ENCODE measurements around the gene ARHGEF18.
"Not testable (repeated sequence)": the region's sequence is repeated elsewhere in the genome, so short reads cannot be mapped to it uniquely, and the experiment has no call there.

The ARHGEF18 gene

GRCh38 chr19:7349231-7349591 lies 474 bp downstream of the ARHGEF18 start:
- DNase-seq = no peak

- DNase-seq = no peak
These were observed 1.4 kb downstream of the ARHGEF18 start for GRCh38 chr19:7349961-7350711.

- DNase-seq = no peak
These were observed 3.1 kb downstream of the ARHGEF18 start for GRCh38 chr19:7351861-7352260.

DNA sequence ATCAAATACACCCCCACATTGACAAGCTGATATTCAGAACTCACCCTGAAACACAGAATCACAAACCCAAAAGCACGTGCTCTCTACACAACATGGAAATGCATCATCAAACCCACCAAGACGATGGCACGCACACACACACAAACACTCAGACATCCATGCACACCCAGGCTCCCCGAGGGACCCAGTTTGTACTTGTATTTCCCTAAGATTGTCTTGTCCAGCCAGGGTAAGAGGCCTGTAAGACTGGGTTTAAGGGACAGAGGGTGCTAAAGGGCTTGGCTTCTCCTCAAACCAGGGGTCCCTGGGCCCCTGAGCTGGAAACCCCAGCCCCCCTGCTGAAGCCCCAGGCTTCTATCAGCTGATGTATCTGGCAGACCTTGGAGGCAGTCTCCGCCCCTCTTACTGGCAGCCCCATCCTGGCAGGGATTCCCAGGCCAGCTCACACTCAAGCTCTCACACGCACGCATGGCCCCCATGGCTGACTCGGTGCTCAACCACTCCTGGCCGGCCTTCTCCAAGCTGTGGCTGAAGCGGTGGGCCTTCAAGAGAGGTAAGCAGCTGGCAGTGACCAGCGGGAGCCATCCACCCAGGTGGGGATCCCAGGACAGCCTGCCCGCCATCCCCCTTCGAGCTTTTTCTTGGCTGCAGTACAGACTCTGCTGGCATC lies 6.5 kb downstream of the ARHGEF18 start:
- no peak for DNase-seq

GRCh38 chr19:7355871-7356270 lies 7.1 kb downstream of the ARHGEF18 start:
- DNase-seq = no peak

DNA sequence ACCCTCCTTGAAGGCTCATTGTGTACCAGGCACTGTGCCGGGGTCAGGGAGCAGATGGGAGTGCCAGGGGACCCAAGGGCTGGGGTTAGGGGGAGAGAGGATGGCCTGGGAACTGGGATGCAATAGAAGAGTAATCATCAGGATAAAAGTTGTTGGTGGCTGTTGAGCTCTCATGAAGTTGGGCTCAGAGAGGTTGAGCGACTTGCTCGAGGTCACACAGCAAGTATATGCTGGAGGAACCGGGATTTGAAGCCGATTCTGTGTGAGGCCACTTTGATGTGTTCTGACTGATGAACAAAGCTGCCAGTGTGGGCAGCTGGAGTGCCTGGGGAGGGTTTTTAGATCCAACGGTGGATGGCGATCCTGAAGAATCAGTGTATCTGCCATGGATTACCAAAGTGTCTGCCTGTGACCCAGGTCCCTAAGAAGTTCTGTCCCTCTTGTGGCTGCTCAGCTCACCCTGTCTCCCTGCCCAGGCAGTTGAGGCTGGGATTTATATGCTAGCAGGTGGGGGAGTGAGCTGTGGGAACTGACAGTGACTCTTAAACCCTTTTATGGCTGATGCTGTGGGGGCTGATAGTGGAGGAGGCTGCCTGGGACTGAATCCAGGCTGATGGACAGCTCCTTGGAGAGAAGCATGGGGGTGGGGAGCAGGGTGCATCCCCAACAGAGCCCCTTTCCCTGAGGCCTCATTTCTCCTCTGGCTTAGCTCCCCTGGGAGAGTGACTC lies 8.3 kb downstream of the ARHGEF18 start:
- no peak for DNase-seq

DNA sequence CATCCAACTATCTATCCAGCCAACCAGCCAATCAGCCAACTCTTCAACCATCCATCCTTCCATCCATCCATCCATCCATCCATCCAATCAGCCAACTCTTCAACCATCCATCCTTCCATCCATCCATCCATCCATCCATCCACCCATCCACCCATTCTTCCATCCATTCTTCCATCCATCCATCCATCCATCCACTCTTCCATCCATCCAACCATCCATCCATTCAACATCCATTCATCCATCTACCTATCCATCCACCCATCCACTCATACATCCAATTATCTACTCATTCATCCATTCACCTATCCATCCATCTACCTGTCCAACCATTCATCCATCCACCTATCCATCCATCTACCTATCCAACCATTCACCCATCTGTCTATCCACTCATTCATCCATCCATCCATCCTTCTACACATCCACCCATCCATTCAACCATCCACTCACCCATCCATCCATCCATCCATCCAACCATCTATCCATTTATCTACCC lies 9.4 kb downstream of the ARHGEF18 start:
- no peak for DNase-seq

DNA sequence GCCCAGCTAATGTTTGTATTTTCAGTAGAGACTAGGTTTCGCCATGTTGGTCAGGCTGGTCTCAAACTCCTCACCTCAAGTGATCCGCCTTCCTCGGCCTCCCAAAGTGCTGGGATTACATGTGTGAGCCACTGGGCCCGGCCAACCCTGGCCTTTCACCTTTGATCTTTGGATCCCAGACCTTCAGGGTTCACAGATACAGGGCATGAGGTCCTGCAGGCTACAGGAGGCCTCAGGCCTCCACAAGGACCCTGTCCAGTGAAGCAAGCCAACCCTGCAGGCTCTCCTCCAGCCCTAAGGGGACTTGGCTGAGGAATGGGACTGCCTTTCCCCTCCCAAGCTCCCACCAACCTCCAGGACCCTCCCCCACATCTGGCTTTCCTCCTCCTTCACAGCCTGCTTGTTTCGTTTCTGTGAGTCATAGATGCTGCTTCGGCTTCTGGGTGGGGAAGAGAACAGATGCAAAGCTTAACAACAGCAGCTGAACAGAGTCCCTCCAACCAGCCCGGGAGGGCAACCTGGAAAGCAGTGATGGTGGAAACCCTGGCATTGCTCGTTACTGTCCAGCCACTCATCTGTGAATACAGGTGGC lies 11.8 kb downstream of the ARHGEF18 start:
- no peak for DNase-seq

GRCh38 chr19:7363225-7363624 lies 14.5 kb downstream of the ARHGEF18 start:
- DNase-seq = no peak

- no peak for DNase-seq
These were observed 18.1 kb downstream of the ARHGEF18 start for GRCh38 chr19:7366701-7367420.

DNA sequence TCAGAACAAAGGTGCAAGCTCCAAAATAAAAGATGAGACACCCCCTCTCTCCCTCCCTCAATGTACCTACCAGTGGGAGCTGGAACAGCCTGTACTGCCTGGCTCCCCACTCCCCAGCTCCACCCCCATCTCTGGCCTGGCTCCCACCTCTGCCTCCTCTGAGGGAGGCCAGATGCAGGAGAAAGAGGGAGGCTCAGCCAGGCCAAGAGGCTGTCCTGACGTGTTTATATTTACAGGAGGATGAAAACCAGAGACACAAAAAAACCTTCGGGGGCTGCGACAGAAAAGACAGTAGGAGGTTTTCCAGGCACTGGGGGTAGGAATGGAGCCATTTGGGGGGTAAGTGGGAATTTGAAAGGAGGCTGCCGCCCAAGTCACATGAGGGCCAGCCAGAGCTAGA lies 19.7 kb downstream of the ARHGEF18 start:
- no peak for DNase-seq

DNA sequence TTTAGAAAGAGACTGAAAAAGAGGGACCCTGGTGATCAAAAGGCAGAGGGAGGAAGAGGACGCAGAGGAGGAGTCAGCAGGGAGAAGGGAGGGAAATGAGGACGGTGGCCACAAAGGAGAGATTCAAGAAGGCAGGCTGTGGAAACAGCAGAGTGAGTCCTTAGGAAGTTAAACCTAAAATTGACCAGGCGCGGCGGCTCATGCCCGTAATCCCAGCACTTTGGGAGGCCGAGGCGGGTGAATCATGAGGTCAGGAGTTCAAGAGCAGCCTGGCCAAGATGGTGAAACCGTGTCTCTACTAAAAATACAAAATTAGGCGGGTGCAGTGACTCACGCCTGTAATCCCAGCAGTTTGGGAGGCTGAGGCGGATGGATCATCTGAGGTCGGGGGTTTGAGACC lies 20.1 kb downstream of the ARHGEF18 start:
- DNase-seq = not testable (repeated sequence)

DNA sequence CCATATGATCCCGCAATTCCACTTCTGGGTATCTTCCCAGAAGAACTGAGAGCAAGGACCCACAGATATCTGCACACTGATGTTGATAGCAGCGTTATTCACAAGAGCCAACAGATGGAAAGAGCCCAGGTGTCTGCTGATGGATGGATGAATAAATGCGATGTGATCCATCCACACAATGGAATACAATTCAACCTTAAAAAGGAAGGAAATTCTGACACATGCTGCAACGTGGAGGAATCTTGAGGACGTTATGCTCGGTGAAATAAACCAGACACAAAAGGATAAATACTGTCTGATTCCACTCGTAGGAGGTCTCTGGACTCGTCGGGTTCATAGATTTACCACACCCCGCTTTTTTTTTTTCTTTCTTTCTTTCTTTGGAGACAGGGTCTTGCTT lies 21.8 kb downstream of the ARHGEF18 start:
- DNase-seq = no peak

- no peak for DNase-seq
These were observed 22.3 kb downstream of the ARHGEF18 start for GRCh38 chr19:7371001-7371400.

DNA sequence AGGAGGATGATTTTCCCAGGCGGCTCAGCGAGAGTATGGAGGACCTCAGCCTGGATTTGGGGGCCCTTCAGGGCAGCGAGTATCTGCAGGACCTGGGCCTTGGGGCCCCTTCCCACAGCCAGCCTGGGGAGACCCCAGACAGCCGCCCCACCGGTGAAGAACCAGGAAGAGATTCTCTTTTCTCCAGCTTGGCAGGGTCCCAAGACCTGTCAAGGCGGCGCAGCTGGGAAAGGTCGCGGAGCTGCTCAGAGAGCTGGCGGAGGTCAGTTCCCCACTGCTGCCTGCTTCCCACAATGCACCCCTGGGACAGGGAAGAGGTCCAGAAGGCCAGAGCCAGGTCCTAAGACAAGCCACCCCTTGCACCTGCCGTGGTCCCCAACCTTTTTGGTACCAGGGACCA lies 24.1 kb downstream of the ARHGEF18 start:
- DNase-seq = no peak

DNA sequence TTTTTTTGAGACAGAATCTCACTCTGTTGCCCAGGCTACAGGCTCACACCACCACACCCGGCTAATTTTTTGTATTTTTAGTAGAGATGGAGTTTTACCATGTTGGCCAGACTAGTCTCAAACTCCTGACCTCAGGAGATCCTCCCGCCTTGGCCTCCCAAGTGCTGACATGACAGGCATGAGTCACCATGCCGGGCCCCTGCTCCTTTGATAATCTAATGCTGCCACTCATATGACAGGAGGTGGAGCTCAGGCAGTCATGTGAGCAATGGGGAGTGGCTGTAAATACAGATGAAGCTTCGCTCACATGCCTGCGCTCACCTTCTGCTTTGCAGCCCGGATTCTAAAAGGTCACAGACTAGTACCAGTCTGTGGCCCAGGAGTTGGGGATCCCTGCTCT lies 25.1 kb downstream of the ARHGEF18 start:
- no peak for DNase-seq

DNA sequence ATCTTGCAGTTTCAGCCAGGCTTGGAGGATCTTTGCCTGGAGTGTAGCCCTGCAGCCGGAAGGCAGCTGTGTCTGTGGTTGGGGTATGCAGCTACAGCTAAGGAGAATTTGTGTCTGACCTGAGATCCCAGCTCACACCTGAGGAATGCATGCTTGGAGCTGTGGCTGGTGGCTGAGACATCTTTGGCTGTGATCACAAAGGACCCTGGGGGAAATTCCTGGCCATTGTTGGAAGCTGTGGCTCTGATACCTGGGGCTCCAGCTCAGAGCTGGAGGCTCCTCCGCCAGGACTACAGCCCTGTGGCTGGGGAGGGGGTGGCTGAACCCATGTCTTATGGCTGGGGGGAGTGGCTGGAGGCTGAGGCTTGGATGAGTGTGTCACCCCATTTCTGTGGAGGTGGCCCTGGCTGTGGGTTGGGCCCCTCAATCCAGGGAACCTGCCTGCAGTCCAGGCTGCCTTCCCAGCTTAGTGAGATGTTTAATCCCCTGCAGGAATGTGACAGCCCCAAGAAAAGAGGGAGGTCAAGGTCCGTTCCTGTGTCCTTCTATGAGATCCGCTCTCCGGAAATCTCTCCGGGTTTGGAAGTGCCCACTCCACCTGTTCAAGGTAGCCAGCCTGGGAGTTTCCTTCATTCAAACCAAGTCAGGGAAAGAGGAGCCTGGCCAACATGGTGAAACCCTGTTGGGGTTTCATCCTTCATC lies 27.6 kb downstream of the ARHGEF18 start:
- no peak for DNase-seq

- no peak for DNase-seq
These were observed 28.5 kb downstream of the ARHGEF18 start for GRCh38 chr19:7377196-7377595.

GRCh38 chr19:7381073-7381390 lies 32.3 kb downstream of the ARHGEF18 start:
- no peak for DNase-seq

- no peak for DNase-seq
These were observed 34.0 kb downstream of the ARHGEF18 start for GRCh38 chr19:7382694-7383093.

GRCh38 chr19:7383284-7383683 lies 34.5 kb downstream of the ARHGEF18 start:
- no peak for DNase-seq

GRCh38 chr19:7385062-7385461 lies 36.3 kb downstream of the ARHGEF18 start:
- DNase-seq = no peak
